Measurements from ENCODE around the gene LRSAM1.

LRSAM1 gene

GRCh38 chr9:127421057-127421456 lies 30.3 kb upstream of the LRSAM1 start:
- no peak for TF ChIP-seq CTCF (IDR thresholded peaks at IDR 0.05; ENCODE audit: insufficient read depth, low read depth, low read length, missing control alignments)
- no peak for DNase-seq (ENCODE audit: low read depth)
- H3K4me3 ChIP-seq (ENCODE audit: low read depth, low read length) = no peak overlapping the region

- DNase-seq (ENCODE audit: low read depth) = no peak
- no peak for TF ChIP-seq CTCF (IDR thresholded peaks at IDR 0.05; ENCODE audit: insufficient read depth, low read depth, low read length, missing control alignments)
- H3K4me3 ChIP-seq (ENCODE audit: low read depth, low read length) = no peak overlapping the region
These were observed 29.1 kb upstream of the LRSAM1 start for GRCh38 chr9:127422133-127422782.

- peak overlapping the region; percentile 95 for H3K4me3 ChIP-seq (ENCODE audit: low read depth, low read length)
- no peak for DNase-seq (ENCODE audit: low read depth)
- TF ChIP-seq CTCF (IDR thresholded peaks at IDR 0.05; ENCODE audit: insufficient read depth, low read depth, low read length, missing control alignments) = no peak
These were observed 28.5 kb upstream of the LRSAM1 start for GRCh38 chr9:127422787-127423186.

GRCh38 chr9:127423476-127423933 lies 27.8 kb upstream of the LRSAM1 start:
- no peak for DNase-seq (ENCODE audit: low read depth)
- H3K4me3 ChIP-seq (ENCODE audit: low read depth, low read length) = peak overlapping the region; percentile 95
- TF ChIP-seq CTCF (IDR thresholded peaks at IDR 0.05; ENCODE audit: insufficient read depth, low read depth, low read length, missing control alignments) = no peak

- peak; percentile 95 for DNase-seq (ENCODE audit: low read depth)
- TF ChIP-seq CTCF (IDR thresholded peaks at IDR 0.05; ENCODE audit: insufficient read depth, low read depth, low read length, missing control alignments) = no peak
- peak within 1 kb of the TSS; percentile 95 for H3K4me3 ChIP-seq (ENCODE audit: low read depth, low read length)
These were observed 27.2 kb upstream of the LRSAM1 start, which contains the start of gene ZNF79 for GRCh38 chr9:127423934-127424675. ZNF79 (plus strand) TSS chr9:127424382; CDS start chr9:127424788, 406 bp downstream.

- no peak for TF ChIP-seq CTCF (IDR thresholded peaks at IDR 0.05; ENCODE audit: insufficient read depth, low read depth, low read length, missing control alignments)
- peak; percentile 32 for DNase-seq (ENCODE audit: low read depth)
- H3K4me3 ChIP-seq (ENCODE audit: low read depth, low read length) = peak overlapping the region; percentile 95
These were observed 26.7 kb upstream of the LRSAM1 start for GRCh38 chr9:127424676-127424999.

Measured in GM12865 (cell line).